ENCODE measurements around the gene SLC15A3.

Gene SLC15A3

DNA sequence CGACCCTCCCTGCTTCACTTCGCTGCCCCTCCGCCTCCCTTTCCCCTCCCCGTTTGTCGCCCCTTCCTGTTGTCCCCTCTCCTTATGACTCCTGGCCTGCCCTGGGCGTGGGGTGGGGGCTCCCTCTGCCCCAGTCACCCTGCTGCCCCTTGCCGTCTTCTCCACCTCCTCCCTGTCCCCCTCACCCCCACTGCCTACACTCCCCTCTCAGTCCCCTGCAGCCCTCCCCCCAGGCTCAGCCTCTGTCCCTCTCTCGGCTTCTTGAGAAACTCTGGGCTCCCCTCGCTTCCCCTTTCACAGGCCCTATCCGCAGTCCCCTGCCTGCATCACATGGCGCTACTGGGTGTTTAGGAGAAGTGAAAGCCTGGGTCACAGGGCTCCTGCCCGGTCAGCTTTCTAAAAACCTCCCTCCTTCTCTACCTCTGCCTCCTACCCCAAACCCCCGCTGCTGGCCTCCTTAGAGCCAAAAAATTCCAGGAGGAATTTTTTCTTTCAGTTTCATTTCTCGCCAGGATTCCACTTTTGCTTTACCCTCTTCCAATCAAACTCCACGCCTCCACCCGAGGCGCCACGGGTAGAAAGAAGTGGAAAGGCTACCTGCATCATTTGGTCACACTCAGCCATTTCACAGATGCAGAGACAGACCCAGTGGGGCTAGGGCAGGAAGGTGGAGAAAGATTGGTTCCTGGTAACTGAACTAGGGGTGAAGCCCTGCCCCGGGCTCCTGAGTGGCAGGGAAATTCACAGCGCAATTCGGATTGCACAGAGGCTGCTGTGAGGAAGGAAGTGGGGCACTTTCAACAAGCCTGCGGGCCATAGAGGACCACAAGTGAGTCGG is at the start of gene SLC15A3:
Gene SLC15A3, minus strand, starts transcription at position 273 of the 838 bp plus-strand sequence. CDS start 625 bp downstream, outside the sequence.
- in situ Hi-C loops (cut with HindIII; ENCODE audit: low sequenced_read_pairs), result no loop called here

DNA sequence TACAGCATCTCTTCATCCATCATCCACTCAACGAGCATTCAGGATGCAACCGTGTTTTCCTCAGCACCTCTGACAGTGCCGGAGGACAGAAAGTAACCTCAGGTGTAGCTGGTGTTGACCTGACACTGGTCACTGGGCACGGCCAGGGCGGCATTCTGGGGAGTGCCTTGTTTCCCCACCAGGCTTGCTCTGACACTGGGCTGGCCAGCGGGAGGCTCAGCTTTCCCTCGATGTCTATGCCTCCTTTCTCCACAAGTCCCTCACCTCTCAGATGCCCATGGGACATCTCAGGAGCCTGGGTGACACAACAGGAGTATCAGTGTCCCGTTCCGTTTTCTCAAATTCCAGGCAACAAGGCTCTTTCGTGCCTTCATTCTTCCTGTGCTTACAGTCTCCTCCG is 48.5 kb upstream of the SLC15A3 start:
- in situ Hi-C loops (cut with HindIII; ENCODE audit: low sequenced_read_pairs), result no loop called here

- in situ Hi-C loops (cut with HindIII; ENCODE audit: low sequenced_read_pairs), result no loop called here
These were observed 44.6 kb upstream of the SLC15A3 start for GRCh38 chr11:60996381-60997138.

GRCh38 chr11:60995798-60996197 is 43.8 kb upstream of the SLC15A3 start:
- in situ Hi-C loops (cut with HindIII; ENCODE audit: low sequenced_read_pairs), result no loop called here

DNA sequence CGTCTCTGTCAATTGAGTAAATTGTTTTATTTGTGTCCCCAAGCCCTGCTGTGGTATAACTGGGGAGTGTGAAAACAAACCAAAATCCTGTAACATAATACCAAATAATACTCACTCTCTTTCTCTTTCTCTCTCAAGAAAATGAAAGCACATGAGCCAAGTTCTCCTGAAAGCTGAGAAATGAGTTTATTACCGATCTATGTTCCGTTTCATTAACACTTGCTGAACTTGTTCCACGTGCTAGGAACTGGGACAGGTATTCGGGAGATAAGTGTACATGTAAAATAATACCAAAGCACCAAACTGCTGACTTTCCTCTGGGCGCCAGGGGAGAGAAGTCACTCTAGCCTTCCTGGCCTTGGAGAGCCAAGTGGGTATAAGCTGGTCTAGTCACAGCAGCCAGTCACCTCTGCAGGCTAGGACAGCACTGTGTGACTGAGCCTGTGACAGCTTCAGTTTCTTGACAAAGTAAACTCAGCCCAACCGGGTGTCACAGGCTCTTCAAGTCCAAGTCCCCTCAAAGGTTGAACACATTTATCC is 42.6 kb upstream of the SLC15A3 start:
- in situ Hi-C loops (cut with HindIII; ENCODE audit: low sequenced_read_pairs), result no loop called here

GRCh38 chr11:60993615-60994014 is 41.6 kb upstream of the SLC15A3 start:
- in situ Hi-C loops (cut with HindIII; ENCODE audit: low sequenced_read_pairs), result no loop called here

DNA sequence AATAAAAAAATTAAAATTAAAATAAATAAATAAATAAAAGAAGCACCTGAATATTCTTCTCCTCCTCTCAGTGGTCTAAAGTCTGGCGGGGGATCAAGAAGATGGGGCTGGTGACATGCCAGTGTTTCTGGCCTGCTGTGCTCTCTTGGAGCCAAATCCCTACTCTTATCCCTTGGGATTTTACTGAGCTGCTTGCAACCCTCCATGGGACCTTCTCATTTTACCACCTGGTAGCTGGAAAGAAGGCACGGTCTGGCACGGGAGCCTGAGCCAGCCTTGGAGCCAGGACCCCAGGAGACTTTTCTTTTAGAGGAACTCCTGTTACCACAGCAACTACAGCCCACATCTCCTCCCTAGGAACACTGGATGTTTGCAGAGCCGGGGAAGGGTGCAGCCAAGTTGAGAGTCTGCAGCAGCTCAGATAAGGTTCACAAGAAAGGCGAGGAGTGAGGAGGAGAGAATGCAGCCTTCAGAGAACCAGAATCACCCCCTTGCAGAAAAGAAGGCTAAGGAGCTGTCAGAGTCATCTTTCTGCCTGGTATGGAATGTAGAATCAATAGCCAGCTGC is 41.0 kb upstream of the SLC15A3 start:
- in situ Hi-C loops (cut with HindIII; ENCODE audit: low sequenced_read_pairs), result no loop called here

- in situ Hi-C loops (cut with HindIII; ENCODE audit: low sequenced_read_pairs), result no loop called here
These were observed 39.5 kb upstream of the SLC15A3 start for GRCh38 chr11:60991457-60991856.

- in situ Hi-C loops (cut with HindIII; ENCODE audit: low sequenced_read_pairs), result no loop called here
These were observed 37.2 kb upstream of the SLC15A3 start for GRCh38 chr11:60989093-60989650.

DNA sequence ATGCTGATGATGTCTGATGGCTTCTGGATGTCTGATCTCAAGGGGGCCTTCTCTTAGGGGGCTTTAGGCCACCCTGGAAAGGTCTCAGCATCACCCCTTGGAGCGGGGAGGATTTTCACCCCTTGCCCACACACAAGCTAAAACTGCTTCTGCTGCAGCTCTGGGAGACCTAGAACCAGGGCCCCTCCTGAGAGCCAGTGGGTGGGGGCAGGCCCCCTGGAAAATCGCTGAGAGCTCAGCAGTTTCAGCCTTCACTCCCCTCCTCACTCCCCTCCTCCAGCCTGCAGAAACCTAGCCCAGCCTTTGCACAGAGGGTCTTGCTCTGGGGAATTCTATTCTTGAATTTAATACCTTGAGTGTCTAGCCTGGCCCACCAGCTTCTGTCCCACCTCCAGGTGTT is 36.7 kb upstream of the SLC15A3 start:
- in situ Hi-C loops (cut with HindIII; ENCODE audit: low sequenced_read_pairs), result no loop called here

DNA sequence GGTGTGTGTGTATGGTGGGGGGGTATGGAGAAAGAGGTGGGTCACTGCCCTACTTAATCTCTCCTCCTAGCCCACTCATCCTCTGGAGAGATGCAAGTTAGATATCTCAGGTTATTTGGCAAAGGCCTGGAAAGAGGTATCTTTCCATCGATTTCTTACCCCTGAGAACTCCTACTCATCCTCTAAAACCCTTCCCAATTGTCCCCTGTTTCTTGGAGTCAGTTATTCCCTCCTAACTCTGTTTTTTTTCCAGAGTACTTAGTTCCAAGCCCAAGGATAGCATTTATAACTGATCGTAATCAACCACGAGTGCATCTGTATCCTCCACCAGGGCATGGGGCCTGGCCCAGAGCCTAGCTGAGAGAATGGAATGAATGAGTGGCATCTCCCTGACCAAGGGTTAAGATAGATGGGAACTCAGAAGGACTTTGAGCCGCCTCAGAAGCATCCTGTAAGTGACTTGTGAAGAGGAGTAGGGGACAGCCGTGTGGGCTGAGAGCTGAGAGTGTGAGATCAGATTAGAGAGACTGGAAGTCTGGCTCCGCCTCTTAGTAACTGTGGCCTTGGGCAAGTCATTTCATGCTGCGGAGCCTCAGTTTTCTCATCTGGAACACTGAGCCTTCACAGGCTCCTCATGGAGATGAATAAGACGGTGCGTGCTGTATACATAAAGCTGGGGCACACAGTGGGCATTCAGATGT is 35.8 kb upstream of the SLC15A3 start:
- in situ Hi-C loops (cut with HindIII; ENCODE audit: low sequenced_read_pairs), result no loop called here

GRCh38 chr11:60985991-60986915 is 34.3 kb upstream of the SLC15A3 start:
- in situ Hi-C loops (cut with HindIII; ENCODE audit: low sequenced_read_pairs), result no loop called here

GRCh38 chr11:60985501-60985900 is 33.5 kb upstream of the SLC15A3 start:
- in situ Hi-C loops (cut with HindIII; ENCODE audit: low sequenced_read_pairs), result no loop called here

DNA sequence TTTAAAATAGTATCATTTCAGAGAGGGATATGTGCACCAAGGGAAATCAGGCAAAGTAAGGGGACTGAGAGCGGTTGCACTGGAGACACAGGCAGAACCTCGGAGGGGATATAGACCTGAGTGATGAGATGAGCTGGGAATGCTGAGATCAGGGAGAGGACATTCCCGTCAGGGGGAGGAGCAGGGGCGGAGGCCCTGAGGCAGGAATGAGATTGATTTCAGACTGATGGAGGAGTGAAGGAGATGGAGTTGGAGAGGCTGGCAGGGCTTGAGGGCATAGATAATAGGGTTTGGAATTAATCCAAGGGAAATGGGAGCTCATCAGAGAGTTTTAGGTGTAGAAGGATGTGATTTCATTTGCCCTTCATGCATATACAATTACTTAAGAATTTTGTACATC is 32.7 kb upstream of the SLC15A3 start:
- in situ Hi-C loops (cut with HindIII; ENCODE audit: low sequenced_read_pairs), result no loop called here

DNA sequence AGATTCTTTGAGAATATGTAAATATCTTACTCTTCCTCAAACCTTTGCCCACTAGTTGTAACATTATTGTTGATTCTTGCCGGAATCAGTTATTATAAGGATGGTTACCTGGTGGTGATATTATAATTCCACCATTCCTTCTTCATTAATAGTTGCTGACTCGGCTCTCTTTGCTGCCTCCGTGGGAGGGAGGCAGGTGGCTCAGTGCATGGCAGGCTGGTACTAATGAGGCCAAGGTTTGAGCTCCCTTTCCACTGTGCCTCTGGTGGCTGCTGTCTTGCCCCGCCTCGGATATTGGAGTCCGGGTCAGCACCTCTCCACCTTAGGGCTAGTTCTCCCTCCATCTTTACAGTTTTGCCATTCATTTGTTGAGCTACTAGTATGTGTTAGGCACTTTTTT is 32.2 kb upstream of the SLC15A3 start:
- in situ Hi-C loops (cut with HindIII; ENCODE audit: low sequenced_read_pairs), result no loop called here

DNA sequence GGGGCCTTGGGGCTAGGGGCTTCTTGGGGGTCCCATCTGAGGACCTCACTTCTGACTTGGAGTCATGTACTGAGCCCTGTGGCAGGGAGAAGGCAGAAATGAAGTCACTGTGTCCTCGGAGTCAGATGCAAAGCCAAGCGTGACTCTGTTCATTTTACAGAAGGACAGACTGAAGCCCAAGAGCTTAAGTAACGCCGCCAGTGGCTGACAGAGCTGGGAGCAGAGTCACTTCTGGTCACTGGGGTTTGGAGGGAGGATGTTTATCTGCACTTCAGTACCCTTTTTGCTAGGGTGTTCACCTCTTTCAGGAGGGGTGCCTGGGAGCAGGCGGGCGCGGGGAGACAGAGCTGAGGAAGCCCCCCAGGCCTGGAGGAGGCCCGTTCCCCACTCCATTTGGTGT is 30.2 kb upstream of the SLC15A3 start:
- in situ Hi-C loops (cut with HindIII; ENCODE audit: low sequenced_read_pairs), result no loop called here

- in situ Hi-C loops (cut with HindIII; ENCODE audit: low sequenced_read_pairs), result no loop called here
These were observed 29.5 kb upstream of the SLC15A3 start for GRCh38 chr11:60981515-60981914.

DNA sequence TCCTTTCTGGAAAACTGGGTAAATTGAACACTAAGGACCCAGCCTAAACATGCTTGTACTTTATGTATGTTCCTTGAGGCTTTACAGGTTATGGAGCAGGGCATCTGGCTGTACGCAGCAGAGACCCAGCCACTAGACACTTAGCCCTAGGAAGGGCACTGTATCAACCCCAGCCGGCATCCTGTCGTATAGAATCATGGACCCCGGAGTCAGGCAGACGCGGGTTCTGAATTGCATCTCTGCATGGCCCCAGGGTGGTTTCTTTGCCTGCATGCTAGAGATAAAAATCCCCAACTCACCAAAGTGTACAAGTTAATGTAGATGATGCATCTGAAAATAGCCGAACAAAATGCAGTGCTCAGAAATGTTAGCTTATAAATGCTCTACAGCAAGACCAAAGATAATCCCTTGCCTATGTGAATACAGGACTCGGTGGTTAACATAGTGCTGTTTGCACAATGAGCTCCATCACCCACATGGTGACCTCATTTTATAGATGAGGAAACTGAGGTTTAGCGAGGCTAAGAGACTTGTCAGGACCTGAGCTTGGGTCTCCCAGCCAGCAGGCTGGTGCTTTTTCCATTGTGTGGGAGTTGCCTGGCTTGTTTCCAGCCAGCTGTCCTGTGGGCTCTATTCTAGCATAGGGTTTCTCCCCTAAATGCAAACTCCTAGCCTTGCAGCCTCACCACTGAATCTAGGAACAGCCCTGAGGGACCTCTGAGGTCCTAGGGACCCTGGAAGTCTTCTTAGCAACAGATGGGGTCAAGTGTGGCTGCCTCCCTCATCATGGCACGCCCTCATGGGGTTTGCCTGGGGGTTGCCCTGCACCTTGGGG is 26.8 kb upstream of the SLC15A3 start:
- in situ Hi-C loops (cut with HindIII; ENCODE audit: low sequenced_read_pairs), result no loop called here

DNA sequence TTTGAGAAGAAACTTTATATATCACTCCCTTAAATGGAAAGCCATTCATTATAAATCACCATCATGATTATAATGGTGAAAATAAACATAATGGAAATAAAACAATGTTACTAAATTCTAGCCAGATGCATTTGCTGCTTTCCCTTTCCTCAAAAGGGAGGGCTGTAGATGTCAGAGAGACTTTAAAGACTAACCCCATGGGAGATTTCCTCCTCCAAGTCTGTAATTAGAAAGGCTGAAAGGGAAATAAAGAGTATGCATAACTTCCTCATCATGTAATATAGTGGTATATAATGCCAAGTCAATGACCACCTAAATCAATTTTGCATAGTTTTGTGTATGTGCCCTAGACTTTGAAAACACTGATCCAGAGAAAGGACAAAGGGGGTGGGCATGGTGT is 25.9 kb upstream of the SLC15A3 start:
- in situ Hi-C loops (cut with HindIII; ENCODE audit: low sequenced_read_pairs), result no loop called here
